DMS153 (cell line): ENCODE results near the gene USH1C.

Source experiments
- DNase-seq: peaks from one replicate; lab custom pipeline; 2025; lab: John Stamatoyannopoulos, UW

The USH1C gene

DNA sequence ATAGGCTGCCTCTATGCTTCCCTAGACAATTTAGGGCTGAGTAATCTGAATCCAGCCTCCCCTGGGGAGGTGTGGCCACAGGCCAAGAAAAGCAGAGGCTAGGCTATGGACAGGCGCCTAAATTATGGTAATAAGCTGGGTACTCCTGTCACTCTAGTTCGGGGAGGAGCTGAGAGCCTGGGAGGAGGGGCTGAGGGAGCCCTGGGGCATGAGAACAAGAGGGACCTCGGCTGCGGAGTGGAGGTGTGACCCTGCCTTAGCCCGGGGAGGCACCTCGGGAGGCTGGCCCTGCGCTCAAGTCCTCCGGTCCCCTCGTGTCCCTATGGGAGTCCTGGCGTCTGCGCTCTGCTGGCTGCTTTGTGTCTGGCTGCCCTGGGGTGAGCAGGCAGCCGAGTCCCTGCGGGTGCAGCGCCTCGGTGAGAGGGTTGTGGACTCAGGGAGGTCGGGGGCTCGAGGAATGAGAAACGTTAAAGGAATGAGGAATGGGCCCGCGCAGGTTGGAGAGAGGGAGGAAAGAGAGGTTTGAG, 2.9 kb upstream of the USH1C start, which contains the start of gene OTOG:
Gene OTOG, plus strand, starts transcription at position 209 of the 527 bp plus-strand sequence. Its CDS starts 114 bp downstream, at position 323.
- DNase-seq, result peak; percentile 47

- DNase-seq, result no peak
Observed at GRCh38 chr11:17546240-17546639, 2.0 kb upstream of the USH1C start.

GRCh38 chr11:17543574-17544180, 539 bp downstream of the USH1C start:
- no peak for DNase-seq

- no peak for DNase-seq
Observed at GRCh38 chr11:17543041-17543440, 1.2 kb downstream of the USH1C start.

DNA sequence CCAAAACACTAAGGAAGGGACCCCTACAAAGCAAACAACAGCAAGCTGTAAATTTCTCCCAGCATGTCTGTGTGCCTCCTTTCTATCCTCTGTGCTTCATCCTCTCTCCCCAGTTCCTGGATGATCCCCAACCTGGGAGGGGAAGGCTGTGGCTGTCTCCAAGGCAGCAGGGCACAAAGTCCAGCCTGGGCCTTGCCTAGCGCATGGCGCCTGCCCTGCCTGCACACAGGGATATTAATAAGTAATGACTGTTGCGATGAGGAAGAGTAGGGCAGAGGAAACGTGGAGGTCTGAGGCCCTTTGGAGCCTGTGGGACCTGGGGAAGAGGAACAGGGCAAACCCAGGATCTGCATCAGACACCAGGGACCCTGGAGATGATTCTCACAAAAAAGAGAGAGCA, 2.0 kb downstream of the USH1C start:
- DNase-seq, result no peak

- no peak for DNase-seq
Observed at GRCh38 chr11:17541330-17541885, 2.8 kb downstream of the USH1C start.

GRCh38 chr11:17540807-17541206, 3.4 kb downstream of the USH1C start:
- DNase-seq, result no peak

DNA sequence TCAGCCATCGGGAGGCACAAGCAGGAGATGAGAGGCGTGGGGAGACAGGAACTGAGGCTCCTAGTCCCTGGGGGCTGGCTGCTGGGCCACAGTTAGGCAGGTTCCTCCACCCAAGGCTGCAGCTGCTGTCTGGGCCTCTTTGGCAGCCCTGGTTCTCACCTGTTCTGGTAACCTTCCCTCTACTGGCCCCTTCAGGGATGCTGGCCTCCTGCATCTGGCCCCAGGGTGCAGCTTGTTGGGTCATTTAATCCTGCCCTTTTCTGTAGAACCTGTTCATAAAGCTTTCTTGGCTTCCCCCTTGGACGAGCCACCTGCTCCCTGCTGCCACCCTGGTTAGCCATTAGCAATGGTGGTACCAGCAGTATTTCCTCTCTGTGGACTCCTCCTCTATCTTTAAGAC, 5.5 kb downstream of the USH1C start:
- DNase-seq, result no peak

GRCh38 chr11:17538054-17538453, 6.2 kb downstream of the USH1C start:
- DNase-seq, result no peak

DNA sequence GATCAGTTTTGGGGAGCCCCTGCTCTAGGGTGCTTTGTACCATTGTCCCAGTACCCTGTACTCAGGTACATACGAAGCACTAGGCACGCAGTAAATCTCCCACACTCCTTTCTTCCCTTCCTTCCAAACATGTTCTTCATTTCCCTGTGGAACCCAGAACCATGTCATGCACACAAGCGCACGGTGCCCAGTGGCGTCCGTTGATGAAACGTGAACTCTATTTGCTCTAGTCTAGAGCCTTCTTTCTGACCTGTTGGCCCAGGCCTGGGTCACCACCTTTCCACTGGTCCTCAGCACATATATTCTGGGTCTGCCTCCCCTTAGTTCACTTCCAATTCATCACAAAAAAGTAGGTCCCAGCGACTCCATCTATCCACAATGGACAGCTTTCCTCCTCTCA, 7.0 kb downstream of the USH1C start:
- DNase-seq, result no peak

DNA sequence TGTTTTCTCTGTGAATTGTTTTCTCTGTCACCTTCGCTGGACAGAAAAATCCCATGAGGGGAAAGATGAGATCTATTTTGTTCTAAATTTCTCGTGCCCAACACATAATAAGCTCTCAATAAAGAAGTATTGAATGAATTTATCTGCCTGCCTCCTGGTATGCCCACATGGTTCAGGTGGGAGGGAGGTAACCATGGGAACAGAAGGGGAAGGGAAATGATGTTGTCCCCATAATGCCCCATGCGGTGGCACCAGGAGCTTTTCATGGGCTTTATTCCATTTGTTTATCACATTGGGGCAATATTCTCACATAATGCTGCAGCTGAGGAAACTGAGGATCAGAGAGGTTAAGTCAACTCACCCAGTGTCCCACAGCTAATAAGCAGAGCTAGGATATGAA, 8.7 kb downstream of the USH1C start:
- DNase-seq, result no peak

DNA sequence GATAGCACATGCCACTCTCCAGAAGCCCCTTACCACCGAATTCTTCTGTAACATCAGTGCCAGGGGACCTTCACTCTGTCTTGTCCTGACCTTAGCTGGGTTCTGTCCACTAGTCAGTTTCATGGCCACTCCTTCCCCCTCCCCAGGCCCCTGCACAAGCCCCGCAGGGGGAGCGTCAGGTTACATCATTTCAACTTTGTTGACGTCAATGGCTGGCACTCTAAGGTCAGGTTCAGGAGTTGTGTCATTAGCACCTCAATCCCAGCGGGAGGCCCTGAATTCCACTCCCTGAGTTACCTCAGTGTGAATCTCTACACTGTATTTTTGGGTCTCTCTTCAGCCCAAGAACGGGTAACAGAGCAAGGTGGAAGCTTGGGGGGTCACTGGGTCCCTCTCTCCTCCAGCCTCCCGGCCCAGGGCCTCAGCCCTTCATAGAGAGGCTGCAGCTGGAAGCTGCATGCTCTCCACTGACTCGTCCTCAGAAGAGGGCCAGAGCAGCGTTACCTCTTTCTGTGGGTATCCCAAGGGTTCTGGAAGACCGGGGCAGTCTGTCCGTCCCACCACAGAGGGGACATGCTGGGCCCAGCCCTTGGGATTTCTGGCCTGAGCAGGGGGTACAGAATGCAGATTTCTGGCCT, 10.3 kb downstream of the USH1C start:
- no peak for DNase-seq

- DNase-seq, result no peak
Observed at GRCh38 chr11:17533341-17533740, 10.9 kb downstream of the USH1C start.

DNA sequence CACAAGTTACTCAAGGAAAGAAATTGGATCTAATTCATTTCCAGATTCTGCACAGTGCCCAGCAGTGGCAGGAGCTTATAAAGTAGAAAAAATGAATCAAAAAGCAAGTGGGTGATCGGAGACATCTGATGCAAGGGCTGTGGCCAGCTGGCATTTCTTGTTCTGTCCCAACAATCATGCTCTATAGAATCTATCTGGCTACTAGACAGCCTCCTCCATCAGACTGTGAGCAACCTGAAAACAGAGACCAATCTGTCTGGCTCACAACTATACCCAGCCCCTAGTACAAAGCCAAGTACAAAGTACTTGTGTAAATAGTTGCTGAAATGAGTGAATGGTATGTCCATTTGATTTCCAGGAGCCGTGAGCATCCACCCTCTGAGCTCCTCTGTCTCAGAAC, 11.4 kb downstream of the USH1C start:
- no peak for DNase-seq

GRCh38 chr11:17531636-17532113, 12.5 kb downstream of the USH1C start:
- no peak for DNase-seq

- peak; percentile 59 for DNase-seq
Observed at GRCh38 chr11:17531071-17531600, 13.1 kb downstream of the USH1C start.

DNA sequence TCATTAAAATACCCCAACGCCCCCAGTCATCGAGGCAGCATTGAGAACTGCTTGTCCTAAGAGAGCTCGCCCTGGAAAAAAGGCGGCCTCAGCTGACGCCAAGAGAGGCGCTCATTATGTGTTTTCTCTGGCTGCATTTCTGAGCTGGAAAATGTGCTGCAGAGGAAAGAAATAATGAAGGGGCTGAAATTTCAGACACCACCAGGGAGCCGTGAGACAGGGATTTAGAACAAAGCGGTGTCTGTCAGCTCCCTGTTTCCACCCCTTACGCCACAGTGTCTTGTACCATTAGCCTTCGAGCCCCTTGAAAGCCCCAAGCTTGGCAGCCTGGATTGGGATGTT, 14.4 kb downstream of the USH1C start:
- DNase-seq, result no peak

DNA sequence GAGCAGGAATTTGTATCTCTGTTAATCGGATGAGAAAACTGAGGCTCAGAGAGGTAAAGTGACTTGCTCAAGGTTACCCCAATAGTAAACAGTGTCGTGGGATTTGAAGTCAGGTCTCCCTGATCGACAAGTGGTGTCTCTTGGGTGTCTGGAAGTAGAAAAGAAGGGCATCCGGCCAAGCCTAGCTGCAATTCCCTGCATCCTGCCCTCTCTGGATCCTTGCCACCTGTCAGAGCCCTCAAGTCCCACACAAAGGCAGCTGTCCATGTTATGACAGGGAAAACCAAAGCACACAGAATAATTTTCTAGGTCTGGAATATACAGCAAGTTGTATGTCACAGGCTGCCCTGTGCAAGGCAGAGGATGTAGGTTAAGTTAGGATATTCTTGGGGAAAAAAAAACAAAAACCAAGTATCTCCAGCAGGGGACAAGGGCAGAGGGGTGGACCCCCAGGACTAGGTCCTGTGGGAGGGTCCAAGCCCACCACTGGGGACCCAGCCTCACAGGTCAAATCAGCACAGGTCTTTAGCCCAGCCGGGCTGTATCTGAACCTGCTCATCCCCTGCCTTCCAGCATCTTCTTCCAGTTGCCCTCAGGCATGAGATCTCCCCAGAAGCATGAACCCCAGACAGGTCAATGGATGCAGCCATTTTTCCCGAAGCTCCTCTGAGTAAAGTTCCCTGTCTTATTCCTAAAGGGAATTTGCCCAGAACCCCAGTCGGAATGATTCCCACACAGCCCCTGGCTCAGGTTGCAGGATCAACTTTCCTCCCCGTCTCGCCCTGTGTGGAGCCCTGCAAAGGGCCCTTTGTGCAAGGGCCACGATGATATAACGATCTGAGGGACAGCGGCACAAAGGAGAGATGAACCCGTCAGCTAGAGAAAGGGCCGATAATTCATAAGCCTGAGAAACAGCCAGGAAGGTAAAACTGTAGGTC, 15.0 kb downstream of the USH1C start:
- DNase-seq, result peak; percentile 24

DNA sequence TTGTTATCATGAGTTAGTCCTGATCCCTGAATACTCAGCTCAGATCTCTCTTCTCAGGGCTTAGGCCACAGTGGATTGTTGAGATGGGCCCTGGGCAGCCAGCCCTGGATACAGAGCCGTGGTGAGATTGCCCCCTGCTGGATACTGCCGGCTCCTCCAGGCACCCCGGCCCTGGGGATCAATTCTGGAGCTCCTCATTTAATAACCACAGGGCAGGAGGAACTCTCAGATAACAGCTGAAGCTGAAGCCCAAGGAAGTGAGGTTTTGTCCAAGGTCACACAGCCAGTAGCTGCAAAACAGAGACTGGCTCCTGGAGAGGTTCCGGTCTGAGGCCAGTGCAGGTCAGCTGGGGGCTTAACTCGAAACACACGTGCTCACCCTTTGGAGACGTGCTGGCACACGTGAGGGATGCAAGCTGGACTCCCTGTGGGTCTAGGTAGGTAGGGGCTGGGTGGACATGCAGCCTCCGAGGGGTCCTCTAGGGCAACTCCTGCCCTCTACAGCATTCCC, 16.0 kb downstream of the USH1C start:
- peak; percentile 20 for DNase-seq

DNA sequence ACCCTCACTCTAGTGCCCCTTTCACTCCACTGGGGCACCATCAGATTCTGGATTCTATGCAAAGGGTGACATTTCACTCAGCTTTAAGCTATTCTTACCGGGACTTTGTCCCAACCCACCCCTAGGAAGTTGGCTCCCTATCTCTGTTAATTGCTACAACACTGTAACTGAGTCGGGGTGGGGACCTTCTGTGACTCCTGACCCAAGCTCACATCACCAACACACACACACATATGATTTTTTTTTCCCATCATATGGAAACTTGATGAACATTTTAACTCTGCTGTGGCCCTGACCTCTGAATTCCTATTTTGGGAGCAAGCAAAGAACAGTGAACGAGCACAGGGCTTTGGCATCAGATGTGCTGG, 16.6 kb downstream of the USH1C start:
- no peak for DNase-seq

- no peak for DNase-seq
Observed at GRCh38 chr11:17526931-17527627, 17.1 kb downstream of the USH1C start.
